22Rv1 (cell line): ENCODE measurements around the gene S100P.
"Not testable (repeated sequence)": the region's sequence is repeated elsewhere in the genome, so short reads cannot be mapped to it uniquely, and the experiment has no call there.

Source experiments
- H3K27ac ChIP-seq: fragments of 450-650 bp; 2 replicates; pipeline ENCODE4 v1.5.1; 2017
- CTCF ChIP-seq: fragments of 450-650 bp; IDR thresholded peaks from 2 replicates; pipeline ENCODE4 v1.5.1; 2017; ENCODE audit warnings: mild to moderate bottlenecking
- ZFX ChIP-seq: fragments of 450-650 bp; IDR thresholded peaks from 2 replicates; pipeline ENCODE4 v1.6.1; 2017; ENCODE audit warnings: antibody characterized with exemption, borderline replicate concordance

The S100P gene

GRCh38 chr4:6719611-6720179 is 26.0 kb downstream of the S100P start:
- H3K27ac ChIP-seq = no peak overlapping the region
- TF ChIP-seq ZFX = no peak
- no peak for TF ChIP-seq CTCF

GRCh38 chr4:6720202-6720699 is 26.6 kb downstream of the S100P start:
- H3K27ac ChIP-seq = no peak overlapping the region
- peak; percentile 87 for TF ChIP-seq CTCF
- TF ChIP-seq ZFX = no peak

- H3K27ac ChIP-seq = no peak overlapping the region
Observed at GRCh38 chr4:6721121-6721520, 27.4 kb downstream of the S100P start.

GRCh38 chr4:6722891-6723290 is 29.2 kb downstream of the S100P start:
- no peak overlapping the region for H3K27ac ChIP-seq
- TF ChIP-seq CTCF (no peak), ZFX (no peak)

More at GRCh38 chr4:6721121-6721520, 27.4 kb downstream of the S100P start:
- TF ChIP-seq CTCF (no peak), ZFX (no peak)

GRCh38 chr4:6723851-6724250 is 30.2 kb downstream of the S100P start:
- no peak overlapping the region for H3K27ac ChIP-seq
- TF ChIP-seq CTCF = no peak

- TF ChIP-seq CTCF (no peak), ZFX (no peak)
- no peak overlapping the region for H3K27ac ChIP-seq
Observed at GRCh38 chr4:6724421-6725111, 30.9 kb downstream of the S100P start.

- H3K27ac ChIP-seq = not testable (repeated sequence)
Observed at GRCh38 chr4:6725427-6725961, 31.8 kb downstream of the S100P start.
